HG02840 (cell line): ENCODE measurements around the gene CERS6.
"Not testable (repeated sequence)": the region's sequence is repeated elsewhere in the genome, so short reads cannot be mapped to it uniquely, and the experiment has no call there.

Experiments
- ATAC-seq: cut with Tn5 transposase; IDR thresholded peaks from one replicate; pipeline ENCODE4 v1.9.1; 2021; ENCODE audit warnings: mild to moderate bottlenecking, moderate library complexity, moderate number of reproducible peaks; ENCODE audit not compliant: unreplicated experiment, low FRiP score

CERS6 gene

DNA sequence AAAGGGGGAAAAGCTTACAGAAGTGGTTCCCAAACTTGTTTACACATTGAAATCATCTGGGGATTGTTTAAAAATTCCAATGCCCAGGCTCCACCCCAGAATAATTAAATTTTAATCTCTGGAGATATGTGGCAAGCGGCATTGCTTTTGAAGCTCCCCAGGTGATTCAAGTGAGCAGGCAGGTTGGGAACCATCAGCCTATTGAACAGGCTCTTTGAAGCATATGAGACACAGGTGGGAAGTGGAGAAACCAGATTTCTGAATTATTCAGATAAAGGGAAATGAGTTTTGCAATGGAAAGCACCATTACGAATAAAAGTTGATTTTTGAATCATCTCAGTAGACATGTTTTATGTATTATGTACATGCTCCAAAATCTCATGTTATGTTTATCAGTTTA lies 288.8 kb downstream of the CERS6 start:
- no peak for ATAC-seq

DNA sequence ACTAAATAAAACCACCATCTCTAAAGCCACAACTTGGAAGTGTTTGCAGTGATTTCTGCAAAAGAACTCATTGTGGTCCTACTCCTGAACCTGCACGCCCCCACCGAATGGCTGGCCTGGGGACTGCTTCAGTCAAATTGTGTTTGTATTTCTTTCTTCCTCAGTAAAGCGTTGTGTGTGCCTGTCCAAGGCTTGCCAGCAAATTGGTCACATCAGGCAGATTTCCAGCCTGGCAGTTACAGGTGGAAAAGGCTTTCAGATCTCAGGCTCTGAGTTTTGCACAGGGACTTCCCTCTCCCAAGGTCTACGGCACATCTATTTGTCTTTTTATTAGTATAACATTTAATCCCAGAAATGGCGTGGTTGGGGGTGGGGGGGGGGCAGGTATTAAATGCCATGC lies 292.4 kb downstream of the CERS6 start:
- no peak for ATAC-seq

DNA sequence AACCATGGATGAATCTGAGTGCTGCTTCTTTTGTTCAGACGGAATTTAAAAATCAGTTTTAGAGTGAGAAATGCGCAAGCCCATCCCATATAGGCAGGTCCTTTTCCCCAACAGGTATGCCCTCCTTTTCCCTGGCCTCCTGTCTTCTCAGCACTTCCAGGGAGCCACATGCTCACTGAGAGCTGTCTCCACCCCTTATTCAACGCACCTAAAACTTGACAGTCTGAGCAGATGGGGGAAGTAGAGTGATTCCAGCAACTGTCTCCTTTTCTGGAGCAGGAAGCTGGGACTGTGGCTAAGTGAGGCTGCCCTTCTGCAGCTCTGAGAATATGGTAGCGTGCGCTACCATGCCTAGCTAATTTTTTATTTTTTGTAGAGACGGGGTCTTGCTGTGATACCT lies 293.2 kb downstream of the CERS6 start:
- no peak for ATAC-seq

DNA sequence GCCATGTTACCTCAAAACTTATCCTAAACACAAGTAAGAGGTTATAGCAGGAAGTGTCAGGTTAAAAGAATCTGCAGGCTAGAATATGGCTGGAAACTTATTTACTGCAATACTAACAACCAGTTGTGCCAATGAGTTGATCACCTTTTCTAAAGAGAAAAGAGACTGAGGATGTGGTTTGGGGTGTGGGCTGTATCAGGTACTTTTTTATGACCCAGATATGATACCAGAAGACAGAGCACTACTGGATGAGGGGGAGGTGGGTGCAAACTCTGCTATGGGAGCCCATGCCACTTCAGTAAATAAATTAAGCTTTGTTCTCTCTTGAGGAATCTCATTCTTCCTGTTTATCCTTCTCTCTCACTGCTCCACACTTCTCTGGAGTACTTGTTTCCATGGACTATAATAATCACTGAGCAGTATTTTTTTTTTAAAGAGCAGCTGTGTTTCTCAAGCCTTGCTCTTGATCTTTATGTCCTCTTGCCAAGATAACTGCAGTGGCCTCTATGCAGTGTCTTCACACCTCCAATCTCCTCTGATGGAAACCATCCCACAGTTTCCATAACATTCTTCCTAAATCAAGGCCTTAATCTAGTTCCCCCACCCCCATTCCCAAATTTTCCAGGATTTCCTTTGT lies 295.1 kb downstream of the CERS6 start:
- no peak for ATAC-seq

DNA sequence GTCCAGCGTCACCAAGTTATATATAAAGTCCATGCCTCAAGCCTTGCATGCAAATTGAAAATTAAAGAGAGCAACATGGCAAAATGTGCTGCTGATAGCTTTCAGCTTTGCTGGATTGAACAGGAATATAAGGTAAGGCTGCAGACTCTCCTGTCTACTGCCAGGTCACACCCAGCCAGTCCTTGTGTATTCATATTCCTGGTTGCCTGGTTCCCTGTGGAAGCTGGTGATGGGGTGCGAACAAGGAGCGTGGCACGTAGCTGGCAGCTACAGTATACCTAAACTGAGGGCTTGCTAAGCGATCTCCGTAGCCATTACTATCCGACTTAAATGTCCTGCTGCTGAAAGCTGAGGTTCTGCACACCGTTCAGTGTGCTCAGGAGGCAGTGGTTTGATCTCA lies 296.3 kb downstream of the CERS6 start:
- ATAC-seq = no peak

DNA sequence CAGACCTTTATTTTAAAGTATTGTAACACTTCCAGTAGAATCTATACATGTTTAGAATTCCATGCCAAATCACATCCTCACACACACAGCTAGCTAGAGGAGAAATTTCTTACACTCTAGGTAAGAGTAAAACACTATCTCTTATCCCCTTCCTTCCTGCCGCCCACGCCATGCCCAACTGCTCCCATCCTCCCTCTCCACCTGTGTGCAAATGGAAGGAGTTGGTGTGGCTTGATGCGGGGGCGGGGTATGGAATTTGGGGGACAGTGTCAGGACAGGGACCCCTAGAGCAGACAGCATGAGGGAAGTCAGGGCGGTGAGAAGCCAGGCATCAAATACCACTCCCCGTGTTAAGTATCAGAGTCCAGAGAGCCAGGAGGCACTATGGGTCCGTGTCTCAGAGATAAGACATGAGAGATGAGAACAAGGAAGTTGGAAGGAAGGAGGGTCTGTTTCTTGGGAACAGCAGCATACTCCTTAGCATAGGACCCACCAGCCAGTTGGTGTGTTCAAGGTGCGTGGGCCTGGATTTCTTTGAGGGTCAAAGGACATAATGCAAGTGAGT lies 297.8 kb downstream of the CERS6 start:
- no peak for ATAC-seq

DNA sequence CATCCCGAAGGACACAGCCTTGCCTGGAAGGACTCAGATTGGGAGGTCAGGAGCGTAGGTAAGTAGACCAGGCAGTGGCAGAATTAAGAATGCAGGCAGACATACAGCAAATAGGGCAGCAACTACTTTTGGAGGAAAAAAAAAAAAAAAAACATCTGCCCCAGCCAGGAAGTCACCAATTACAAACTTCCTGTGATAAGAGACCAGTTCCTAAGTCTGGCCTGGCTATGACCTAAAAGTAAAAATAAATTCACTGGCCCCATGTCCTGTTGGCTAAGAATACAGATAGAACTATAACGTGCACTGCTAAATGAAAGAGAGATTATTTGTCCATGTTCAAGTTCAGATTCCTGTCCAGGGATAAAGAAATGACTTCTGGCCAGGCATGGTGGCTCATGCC lies 301.2 kb downstream of the CERS6 start:
- no peak for ATAC-seq

DNA sequence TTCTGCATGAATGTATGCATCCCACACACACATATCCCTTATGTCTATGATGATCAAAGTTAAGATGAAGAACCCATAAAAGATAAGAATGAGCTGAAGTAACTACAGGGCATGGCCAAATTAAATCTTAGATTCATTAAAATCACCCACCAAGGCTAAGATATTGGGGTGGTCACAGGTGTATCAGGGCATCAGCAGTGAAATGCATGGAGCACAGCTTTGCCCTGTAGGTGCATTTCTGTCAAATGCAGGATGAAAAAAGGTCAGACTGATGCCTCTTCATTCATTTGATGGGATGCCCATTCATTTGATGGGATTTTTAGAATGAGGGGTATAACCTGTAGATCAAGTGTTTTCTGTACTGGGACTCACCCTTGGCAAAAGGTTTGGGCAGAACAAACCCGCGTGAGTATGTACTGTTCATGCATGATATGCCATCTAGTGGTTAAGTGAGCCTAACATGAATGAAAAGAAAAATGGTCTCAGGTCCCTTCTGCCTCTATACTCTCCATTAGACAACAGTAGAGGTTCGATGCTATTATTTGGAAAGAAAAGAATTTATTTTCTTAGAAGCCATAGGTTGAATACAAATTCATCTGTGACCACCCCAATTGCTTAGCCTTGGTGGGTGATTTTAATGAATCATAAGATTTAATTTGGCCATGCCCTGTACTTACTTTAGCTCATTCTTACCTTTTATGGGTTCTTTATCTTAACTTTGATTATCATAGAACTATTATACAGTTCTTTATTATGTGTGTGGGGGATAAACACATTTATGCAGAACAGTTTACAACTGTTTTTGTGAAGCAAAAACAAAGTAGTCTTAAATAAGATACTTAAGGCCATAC lies 303.1 kb downstream of the CERS6 start:
- peak; percentile 71 for ATAC-seq

DNA sequence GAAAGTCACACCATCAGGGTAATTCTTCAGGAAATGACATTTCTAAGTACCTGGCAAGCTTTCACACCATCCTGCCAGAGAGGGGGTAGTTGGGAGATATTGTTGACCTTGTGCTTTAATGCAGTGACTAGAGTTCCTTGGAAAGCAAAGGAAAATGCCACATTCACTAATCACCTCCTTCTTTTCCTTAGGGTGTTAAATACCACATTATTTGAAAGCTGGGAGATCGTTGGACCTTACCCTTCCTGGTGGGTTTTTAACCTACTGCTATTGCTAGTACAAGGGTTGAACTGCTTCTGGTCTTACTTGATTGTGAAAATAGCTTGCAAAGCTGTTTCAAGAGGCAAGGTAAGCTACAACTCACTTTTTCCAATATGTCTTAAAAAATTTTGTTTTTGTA lies 309.3 kb downstream of the CERS6 start:
- ATAC-seq = no peak

DNA sequence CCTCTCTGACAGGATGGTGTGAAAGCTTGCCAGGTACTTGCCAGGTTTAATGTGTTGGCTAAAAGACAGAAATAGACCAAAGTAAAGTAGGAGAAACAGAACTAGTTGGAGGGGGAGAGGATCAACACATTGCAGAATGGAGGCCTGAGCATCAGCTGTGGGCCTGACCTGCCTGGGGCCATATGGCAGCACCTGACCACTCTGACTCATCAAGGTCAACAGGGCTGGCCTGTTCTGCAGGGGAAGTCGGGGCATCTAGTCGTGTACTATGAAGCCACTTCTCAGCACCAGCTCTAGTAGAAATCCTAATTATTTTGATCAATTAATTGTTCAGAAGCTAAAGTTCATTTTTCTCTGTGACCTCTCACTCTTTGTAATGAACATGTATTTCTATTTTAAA lies 310.5 kb downstream of the CERS6 start:
- no peak for ATAC-seq

DNA sequence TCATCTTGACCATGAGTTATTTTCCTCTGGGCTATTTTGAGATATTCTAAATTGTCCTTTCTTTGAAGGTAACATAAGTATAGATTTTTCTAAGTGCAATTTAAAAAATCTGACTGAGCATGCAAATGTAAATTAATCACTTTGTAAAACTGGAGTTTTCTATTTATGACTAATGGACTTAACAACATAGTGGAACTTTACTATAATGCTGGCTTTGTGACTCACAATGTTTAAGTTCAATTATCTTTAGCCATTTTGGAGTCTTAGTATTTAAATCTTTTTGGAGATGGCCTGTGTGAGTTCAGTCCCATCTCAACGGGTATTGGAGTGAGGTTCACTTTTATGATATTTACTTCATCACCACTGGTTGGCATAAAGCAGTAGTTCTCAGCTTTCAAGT lies 311.2 kb downstream of the CERS6 start:
- no peak for ATAC-seq

DNA sequence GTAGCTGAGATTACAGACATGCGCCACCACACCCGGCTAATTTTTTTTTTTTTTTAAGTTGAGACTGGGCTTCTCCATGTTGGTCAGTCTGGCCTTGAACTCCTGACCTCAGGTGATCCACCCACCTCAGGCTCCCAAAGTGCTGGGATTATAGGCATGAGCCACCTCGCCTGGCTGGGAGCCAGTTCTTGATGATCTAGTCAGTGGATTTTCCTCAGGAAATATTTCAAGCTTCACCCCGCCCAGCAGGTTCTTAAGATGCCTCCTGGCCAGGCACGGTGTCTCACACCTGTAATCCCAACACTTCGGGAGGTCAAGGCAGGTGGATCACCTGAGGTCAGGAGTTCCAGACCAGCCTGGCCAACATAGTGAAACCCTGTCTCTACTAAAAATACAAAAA lies 312.3 kb downstream of the CERS6 start:
- not testable (repeated sequence) for ATAC-seq

DNA sequence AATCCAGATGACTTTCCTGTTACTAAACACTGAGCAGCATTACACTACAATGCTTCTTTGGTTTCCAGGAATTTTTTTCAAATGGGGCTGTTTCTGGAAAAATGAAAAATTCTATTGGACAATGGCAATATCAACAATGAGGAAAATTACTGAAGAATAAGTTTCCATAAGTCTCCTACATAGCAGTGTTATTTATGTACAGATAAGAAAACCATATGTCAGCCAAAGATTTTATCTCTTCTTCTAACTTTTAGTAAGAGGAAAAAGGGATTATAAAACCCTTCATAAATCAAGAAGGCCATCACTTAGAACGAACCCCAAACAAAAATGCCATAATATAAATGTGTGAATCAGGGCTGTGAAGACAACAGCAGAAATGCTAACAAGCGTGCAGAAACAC lies 314.7 kb downstream of the CERS6 start:
- ATAC-seq = no peak

DNA sequence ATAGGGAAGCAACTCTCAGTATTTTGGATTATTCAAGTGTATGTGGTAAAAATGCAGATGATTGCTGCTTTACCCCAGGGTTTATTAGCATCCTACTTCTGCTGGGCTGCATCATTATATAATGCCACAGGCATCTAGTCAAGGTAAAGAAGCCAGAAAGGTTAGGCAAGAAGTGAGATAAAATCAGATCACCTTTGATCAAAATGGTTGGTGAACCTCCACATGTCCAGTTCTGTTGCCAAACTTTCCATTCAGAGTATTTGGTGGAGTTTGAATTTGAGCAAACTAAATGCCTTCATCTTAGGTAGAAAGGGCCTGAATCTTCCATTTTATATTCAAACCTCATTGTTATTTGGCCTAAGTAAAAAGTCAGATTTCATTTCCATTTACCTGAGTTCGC lies 316.6 kb downstream of the CERS6 start:
- no peak for ATAC-seq

DNA sequence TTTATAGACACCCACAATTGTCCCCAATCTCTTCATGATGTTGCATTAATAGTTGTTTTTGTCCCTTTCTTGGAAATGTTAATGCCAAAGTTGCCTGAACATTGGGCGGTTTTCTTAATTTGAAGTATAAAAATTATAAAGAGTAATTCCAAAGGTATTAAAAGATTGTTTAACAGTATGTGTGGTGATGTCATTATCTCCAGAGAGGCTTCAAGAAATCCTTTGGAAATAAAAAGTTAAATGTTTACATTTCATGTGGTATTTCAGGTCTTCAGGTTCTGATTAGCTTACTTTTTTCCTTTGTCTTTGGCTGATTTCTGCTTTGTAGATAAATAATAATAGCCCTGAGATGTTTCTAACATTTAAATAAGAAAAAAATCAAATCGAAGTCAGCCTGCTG lies 317.1 kb downstream of the CERS6 start:
- ATAC-seq = no peak

DNA sequence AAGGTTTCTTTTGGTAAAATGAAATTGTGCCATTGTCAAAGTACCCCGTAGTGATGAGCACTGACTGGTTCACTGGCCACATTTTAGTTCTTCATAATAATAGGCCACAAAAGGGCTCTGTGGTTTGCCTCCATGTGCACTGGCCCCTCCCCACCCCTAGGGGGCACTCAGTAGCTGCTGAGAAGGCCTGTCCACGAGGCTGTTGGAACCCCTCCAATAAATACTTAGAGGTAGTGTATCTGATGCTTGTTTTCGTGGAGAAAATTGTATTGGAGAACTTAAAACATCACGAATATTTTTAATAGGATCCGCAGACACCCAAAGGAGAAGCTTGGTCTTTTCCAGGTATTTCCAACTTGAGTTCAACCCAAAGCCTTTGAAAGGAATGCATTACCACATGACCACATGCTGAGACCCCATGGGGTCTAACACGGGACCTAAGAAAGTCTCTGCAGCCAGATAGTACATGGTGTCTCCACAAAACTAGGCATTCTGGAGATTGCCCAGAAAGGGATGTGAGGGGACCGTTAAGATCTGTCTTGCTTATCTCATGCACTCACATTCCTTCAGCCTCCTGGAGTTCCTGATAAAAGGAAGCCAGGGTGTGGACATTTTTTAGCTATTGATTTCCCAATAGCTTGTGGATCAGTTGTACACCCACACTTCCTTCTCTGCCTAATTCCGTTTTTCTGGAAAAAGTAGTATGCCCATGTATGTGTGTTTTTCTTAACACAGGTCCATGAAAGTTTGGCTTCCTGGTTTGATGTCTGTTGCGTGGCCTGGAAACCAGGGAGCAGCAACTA lies 317.8 kb downstream of the CERS6 start:
- ATAC-seq = peak; percentile 56

DNA sequence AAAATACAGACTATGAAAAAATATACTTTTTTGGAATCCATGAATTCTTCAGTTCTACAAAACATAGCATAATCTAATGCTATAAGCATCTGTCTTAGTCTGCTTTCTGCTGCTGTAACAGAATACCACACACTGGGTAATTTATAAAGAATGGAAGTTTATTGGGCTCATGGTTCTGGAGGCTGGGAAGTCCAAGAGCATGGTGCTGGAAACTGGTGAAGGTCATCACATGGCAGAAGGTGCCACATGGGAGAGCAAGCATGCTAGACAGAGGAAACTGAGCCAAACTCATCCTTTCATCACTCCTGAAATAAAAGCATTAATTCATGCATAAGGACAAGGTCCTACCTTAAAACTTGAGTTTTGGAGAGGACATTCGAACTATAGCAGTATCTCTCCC lies 319.8 kb downstream of the CERS6 start:
- no peak for ATAC-seq

DNA sequence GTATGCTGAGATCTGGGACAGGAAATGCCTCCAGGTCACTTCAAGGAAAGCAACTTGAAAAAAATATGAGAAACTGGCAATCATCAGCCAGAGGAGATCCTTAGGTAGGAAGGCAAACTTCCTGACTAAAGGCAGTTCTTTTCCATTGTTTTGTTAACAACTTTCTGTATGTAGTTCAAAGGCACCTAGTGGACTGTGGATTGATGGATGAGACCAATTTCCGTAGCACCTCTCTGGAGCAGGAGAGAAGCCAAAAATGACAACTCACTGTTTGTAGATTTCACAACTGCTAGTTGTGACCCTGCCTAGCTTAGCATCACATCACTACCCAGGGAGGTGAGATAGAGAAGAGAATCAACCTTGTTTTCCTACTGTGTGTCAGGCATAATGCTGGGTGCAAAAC lies 324.6 kb downstream of the CERS6 start:
- ATAC-seq = no peak

DNA sequence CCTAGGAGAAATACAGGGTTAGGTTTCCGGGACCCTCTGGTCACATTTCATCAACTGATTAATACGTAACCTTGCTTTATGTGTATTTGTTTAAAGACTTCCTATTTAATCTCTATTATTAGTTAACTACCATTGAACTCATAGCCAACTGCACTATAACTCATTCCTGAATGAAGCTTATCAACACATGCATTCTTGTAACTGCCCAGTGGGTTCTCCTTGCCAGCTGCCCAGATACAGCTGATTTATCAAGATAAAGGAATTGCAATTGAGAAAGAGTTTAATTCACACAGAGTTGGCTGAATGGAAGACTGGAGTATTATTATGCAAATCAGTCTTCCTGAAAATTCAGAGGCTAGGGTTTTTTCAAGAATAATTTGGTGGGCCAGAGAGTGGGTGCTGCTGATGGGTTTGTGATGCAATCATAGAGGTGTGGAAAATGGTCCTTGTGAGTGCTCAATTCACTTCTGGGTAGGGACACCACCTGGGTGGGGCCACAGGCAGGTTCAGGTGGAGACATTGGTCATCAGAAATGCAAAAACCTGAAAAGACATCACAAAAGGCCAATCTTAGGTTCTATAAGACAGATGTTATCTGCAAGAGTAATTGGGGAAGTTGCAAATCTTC lies 325.2 kb downstream of the CERS6 start:
- no peak for ATAC-seq

DNA sequence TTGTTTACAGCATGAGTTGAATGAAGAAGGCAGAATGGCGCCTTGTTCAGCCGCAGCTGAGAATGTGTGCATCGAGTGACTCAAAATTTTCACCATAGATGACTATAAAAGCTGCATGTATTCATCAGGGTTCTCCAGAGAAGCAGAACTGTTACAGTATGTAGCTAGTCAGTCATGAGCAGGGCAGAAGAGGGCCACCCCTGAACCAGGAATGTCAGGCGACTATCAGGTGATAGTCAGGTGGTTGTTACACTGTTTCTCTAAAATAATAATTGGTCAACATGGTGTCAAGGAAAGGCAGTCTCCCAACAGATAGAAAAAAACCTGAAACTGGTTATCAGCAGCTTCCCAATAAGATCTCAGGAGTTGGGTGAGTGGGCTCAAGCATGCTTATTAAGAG lies 326.2 kb downstream of the CERS6 start:
- no peak for ATAC-seq

DNA sequence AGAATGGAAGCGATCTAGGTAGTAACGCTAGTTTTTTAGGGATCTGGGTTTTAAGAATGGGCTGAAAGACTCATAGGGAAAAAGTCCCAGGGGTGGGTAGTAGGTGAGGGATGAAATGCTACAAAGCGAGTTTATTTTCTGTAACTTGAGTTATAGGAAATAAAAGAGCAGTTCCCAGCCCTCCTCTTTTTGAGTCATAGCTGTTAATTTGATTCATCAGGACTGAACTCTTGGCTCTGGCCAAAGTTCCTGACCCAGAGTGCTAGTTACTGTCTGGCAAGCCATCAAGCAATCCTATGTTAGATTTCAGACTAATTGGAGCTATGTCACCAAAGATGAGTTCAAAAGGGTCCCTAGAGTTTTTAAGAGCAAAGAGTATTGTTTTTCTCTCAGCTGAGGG lies 328.9 kb downstream of the CERS6 start:
- ATAC-seq = no peak
